IMR-90 (cell line): ENCODE data around the gene SLC27A4. TPM values are rescaled to one million over a fixed set of nuclear protein-coding genes. Genes with fewer than 3 reads are reported as not detected.
"Not testable (repeated sequence)": the region's sequence is repeated elsewhere in the genome, so short reads cannot be mapped to it uniquely, and the experiment has no call there.

Source experiments
- ATAC-seq: fragments of 200-7000 bp; cut with Tn5 transposase; 2 replicates; pipeline ENCODE4 v1.9.1; 2020; ENCODE audit warnings: low read depth, mild to moderate bottlenecking, moderate library complexity
- BruUV-seq: library from RNA; stranded (reverse); fragments of 400-500 nt; replicated peaks from 2 replicates; lab custom pipeline; 2021; lab: Mats Ljungman, UMichigan
- CTCF ChIA-PET: fragments of 300-600 bp; formaldehyde crosslinking; extraction: SDS; loops from one replicate; lab custom pipeline; 2021; ENCODE audit warnings: antibody characterized with exemption; lab: Yijun Ruan, JAX
- POLR2A ChIA-PET: fragments of 300-600 bp; sonication (Branson Sonifier 250); formaldehyde crosslinking; loops from one replicate; lab custom pipeline; 2022; ENCODE audit warnings: antibody characterized with exemption; ENCODE audit not compliant: unreplicated experiment; lab: Charles Lee
- DNase-seq: peaks from one replicate; pipeline ENCODE4 v3.0.0; 2013
- H2AFZ ChIP-seq: replicated peaks from 2 replicates; pipeline ENCODE3; 2013; ENCODE audit warnings: low read length, mild to moderate bottlenecking; ENCODE audit not compliant: poor library complexity
- H2AK5ac ChIP-seq: 2 replicates; pipeline ENCODE4 v1.6.1; 2013; ENCODE audit warnings: low read depth, low read length, inconsistent platforms
- H2AK9ac ChIP-seq: replicated peaks from 2 replicates; pipeline ENCODE3; 2013; ENCODE audit warnings: mild to moderate bottlenecking, low read depth, low read length, moderate library complexity; ENCODE audit not compliant: poor library complexity
- H2BK120ac ChIP-seq: 2 replicates; pipeline ENCODE4 v1.6.1; 2013; ENCODE audit warnings: low read depth, low read length, inconsistent platforms
- H2BK15ac ChIP-seq: 3 replicates; pipeline ENCODE4 v1.6.1; 2013; ENCODE audit warnings: low read depth, low read length, inconsistent platforms
- H2BK20ac ChIP-seq: 2 replicates; pipeline ENCODE4 v1.6.1; 2013; ENCODE audit warnings: low read depth, mild to moderate bottlenecking, inconsistent platforms, low read length, moderate library complexity
- H2BK5ac ChIP-seq: 2 replicates; pipeline ENCODE4 v1.6.1; 2013; ENCODE audit warnings: mild to moderate bottlenecking, low read depth, low read length, inconsistent platforms; ENCODE audit not compliant: poor library complexity, severe bottlenecking
- H3K14ac ChIP-seq: replicated peaks from 2 replicates; pipeline ENCODE4 v1.6.1; 2013; ENCODE audit warnings: low read depth, low read length, inconsistent platforms
- H3K18ac ChIP-seq: 2 replicates; pipeline ENCODE4 v1.6.1; 2013; ENCODE audit warnings: low read depth, low read length, control low read depth
- H3K23ac ChIP-seq: 2 replicates; pipeline ENCODE4 v1.6.1; 2013; ENCODE audit warnings: low read depth, low read length, inconsistent platforms
- H3K27ac ChIP-seq: 2 replicates; pipeline ENCODE4 v1.5.1; 2013; ENCODE audit warnings: mild to moderate bottlenecking, control low read depth, low read length; ENCODE audit not compliant: insufficient read depth
- H3K27me3 ChIP-seq: 2 replicates; pipeline ENCODE4 v1.6.1; 2013; ENCODE audit warnings: low read length; ENCODE audit not compliant: control insufficient read depth, insufficient read depth
- H3K36me3 ChIP-seq: 2 replicates; pipeline ENCODE4 v1.6.1; 2013; ENCODE audit warnings: low read length, mixed read lengths; ENCODE audit not compliant: control insufficient read depth, insufficient read depth
- H3K4ac ChIP-seq: 2 replicates; pipeline ENCODE4 v1.6.1; 2013; ENCODE audit warnings: low read depth, low read length, inconsistent platforms
- H3K4me1 ChIP-seq: 2 replicates; pipeline ENCODE4 v1.6.1; 2013; ENCODE audit warnings: low read length, mixed read lengths; ENCODE audit not compliant: control insufficient read depth, insufficient read depth
- H3K4me2 ChIP-seq: 2 replicates; pipeline ENCODE4 v1.6.1; 2013; ENCODE audit warnings: low read depth, mild to moderate bottlenecking, control low read depth, low read length, moderate library complexity
- H3K4me3 ChIP-seq: 2 replicates; pipeline ENCODE4 v1.5.1; 2013; ENCODE audit warnings: low read depth, mild to moderate bottlenecking, control low read depth, low read length, moderate library complexity; ENCODE audit not compliant: insufficient read depth
- H3K56ac ChIP-seq: 2 replicates; pipeline ENCODE4 v1.6.1; 2013; ENCODE audit warnings: low read length, inconsistent platforms; ENCODE audit not compliant: insufficient read depth; ENCODE audit errors: extremely low read depth
- H3K79me1 ChIP-seq, 2 experiments: 2 replicates each; pipeline ENCODE4 v1.6.1; 2013; ENCODE audit warnings: low read length in 2 of 2, inconsistent platforms in 1 of 2, low read depth in 1 of 2
- H3K9ac ChIP-seq: 2 replicates; pipeline ENCODE4 v1.6.1; 2013; ENCODE audit warnings: low read depth, low read length, control low read depth
- H3K9me1 ChIP-seq: 2 replicates; pipeline ENCODE4 v1.6.1; 2013; ENCODE audit warnings: low read length, inconsistent platforms; ENCODE audit not compliant: insufficient read depth
- H3K9me3 ChIP-seq: 2 replicates; pipeline ENCODE4 v1.6.1; 2013; ENCODE audit warnings: low read length; ENCODE audit not compliant: control insufficient read depth, insufficient read depth
- H4K20me1 ChIP-seq: 2 replicates; pipeline ENCODE4 v1.6.1; 2013; ENCODE audit warnings: low read length, inconsistent platforms; ENCODE audit not compliant: insufficient read depth
- H4K5ac ChIP-seq: 2 replicates; pipeline ENCODE4 v1.6.1; 2013; ENCODE audit warnings: mild to moderate bottlenecking, low read depth, low read length, control low read depth
- H4K8ac ChIP-seq, 2 experiments: 2 replicates each; pipeline ENCODE4 v1.6.1; 2013; ENCODE audit warnings: low read depth in 2 of 2, low read length in 2 of 2, control low read depth in 1 of 2, inconsistent platforms in 1 of 2
- H4K91ac ChIP-seq: 2 replicates; pipeline ENCODE4 v1.6.1; 2013; ENCODE audit warnings: low read depth, low read length, inconsistent platforms; ENCODE audit not compliant: insufficient read depth
- WGBS, 2 experiments: methylation state at CpG; one replicate each; pipeline versions ENCODE4 v1.1.5 to v1.1.7; 2013; ENCODE audit warnings: missing lambda C conversion rate in 2 of 2; ENCODE audit not compliant: insufficient read length in 1 of 2; ENCODE audit errors: extremely low coverage in 2 of 2; 5-methylcytosine and 5-hydroxymethylcytosine counted together
- dilution Hi-C: fragments of 300-500 bp; cut with HindIII; formaldehyde crosslinking; loops from one replicate; pipeline ENCODE4 v1.14.3; 2018; ENCODE audit warnings: low sequenced_read_pairs; ENCODE audit not compliant: unreplicated experiment
- in situ Hi-C: fragments of 300-500 bp; cut with MboI; formaldehyde crosslinking; loops from 3 replicates; pipeline ENCODE4 v1.14.3; 2019; ENCODE audit warnings: low sequenced_read_pairs, inconsistent platforms, mixed read lengths
- intact Hi-C: fragments of 100-400 bp; cut with micrococcal nuclease; formaldehyde crosslinking; loops from 2 replicates; pipeline ENCODE4 v1.10.0; 2022
- polyA plus RNA-seq, 3 experiments: library from polyadenylated mRNA; depleted of rRNA; stranded (reverse); fragments of >200 nt; gene quantifications; 2 replicates each; pipeline ENCODE4 v1.2.3, GENCODE V29; 2012; ENCODE audit warnings: low replicate concordance in 1 of 3
- total RNA-seq: library from RNA; depleted of rRNA; stranded (reverse); fragments of >200 nt; gene quantifications from 2 replicates; pipeline ENCODE4 v1.2.3, GENCODE V29; 2012

SLC27A4 gene
- total and polyA plus RNA-seq, 2 of the 4 experiments (the other 2 are of a cell fraction), result 9.7 to 13.7 TPM

GRCh38 chr9:128338852-128339614 lies 1.3 kb upstream of the SLC27A4 start:
- dilution Hi-C loops, H3K4me2 ChIP-seq, H2BK20ac ChIP-seq, DNase-seq, H3K4me1 ChIP-seq, H3K9ac ChIP-seq, H3K14ac ChIP-seq, H2BK5ac ChIP-seq, H3K36me3 ChIP-seq, H4K20me1 ChIP-seq, H4K91ac ChIP-seq, BruUV-seq, H3K9me3 ChIP-seq, H2AK9ac ChIP-seq, H2BK15ac ChIP-seq, H3K56ac ChIP-seq, H3K4me3 ChIP-seq, H3K23ac ChIP-seq, H3K18ac ChIP-seq, H4K5ac ChIP-seq, H2BK120ac ChIP-seq, H2AFZ ChIP-seq, H3K27ac ChIP-seq, H3K27me3 ChIP-seq, intact Hi-C loops, H3K4ac ChIP-seq, in situ Hi-C loops, ATAC-seq, H2AK5ac ChIP-seq: not testable (repeated sequence)
- Histone ChIP-seq H4K8ac (peak overlapping the region in 1 of 2 experiments; percentile 88; a peak in 1 of 4 replicates), H3K9me1 (peaks cover 12% of the 10 kb centered on the region), H3K79me1 (peaks cover 0 to 25% of the 10 kb centered on the region in 2 experiments; a peak in 2 of 4 replicates)
- 93% methylated on average over 3 of the region's 15 CpGs; no CpG with 5 or more reads in 1 of the 2 experiments for WGBS, 2 experiments
- ChIA-PET POLR2A (interaction anchor here (0.6 kb wide), 1 partner anchor 247 kb away, joined by 4 read pairs; no protein-coding TSS in a partner anchor), CTCF (interaction anchor here (0.5 to 1.0 kb wide), 2 partner anchors 22 to 44 kb away, joined by 3 to 4 read pairs; no protein-coding TSS in a partner anchor)
